ENCODE measurements around the gene SPRR2A.

- TF ChIP-seq CTCF (IDR thresholded peaks at IDR 0.05) (no peak), EP300 (IDR thresholded peaks at IDR 0.05; ENCODE audit: low read depth) (no peak), POLR2AphosphoS5 (IDR thresholded peaks at IDR 0.05) (no peak)
Measured at GRCh38 chr1:153032677-153033308, 24.5 kb downstream of the SPRR2A start.
